ENCODE data around the gene CGRRF1.

Gene CGRRF1

DNA sequence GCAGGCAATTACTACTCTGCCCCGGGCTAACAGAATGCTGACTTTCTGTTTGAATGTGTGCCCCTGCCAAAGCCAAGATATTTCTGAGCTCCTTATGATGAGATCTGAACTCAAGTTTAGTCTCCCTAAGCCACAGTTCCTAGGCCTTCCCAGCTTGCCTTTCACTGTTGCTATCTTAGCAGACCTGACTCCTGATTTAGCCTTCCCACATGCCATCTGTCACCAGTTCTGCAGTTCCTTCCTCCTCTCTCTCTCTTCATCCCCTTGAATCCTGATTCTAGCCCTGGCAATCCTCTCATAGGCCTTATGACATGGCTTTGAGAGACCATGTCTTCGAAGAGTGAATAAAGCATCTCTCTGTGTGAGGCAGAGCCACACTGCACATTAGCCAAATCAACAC, 44.7 kb downstream of the CGRRF1 start:
- POLR2A ChIA-PET, result no interaction called here

GRCh38 chr14:54555651-54556050, 45.9 kb downstream of the CGRRF1 start:
- CTCF ChIA-PET, result interaction anchor here (1.8 to 2.5 kb wide), 4 partner anchors 9 to 251 kb away, joined by 4 to 8 read pairs (median 7); partner anchors contain the start of gene CGRRF1
- POLR2A ChIA-PET, result no interaction called here
- no peak overlapping the region for H3K4me3 ChIP-seq (ENCODE audit: low read depth, low read length)
- no peak for DNase-seq (ENCODE audit: low read depth, low spot score)
- TF ChIP-seq CTCF (IDR thresholded peaks at IDR 0.05; ENCODE audit: insufficient read depth, low read length, missing control alignments), result peak; percentile 17

More for the DNA sequence above, 44.7 kb downstream of the CGRRF1 start:
- no peak for TF ChIP-seq CTCF (IDR thresholded peaks at IDR 0.05; ENCODE audit: insufficient read depth, low read length, missing control alignments)
- CTCF ChIA-PET, result interaction anchor here (1.1 to 2.5 kb wide), 4 partner anchors 10 to 250 kb away, joined by 3 to 7 read pairs (median 6); no protein-coding TSS in a partner anchor
- H3K4me3 ChIP-seq (ENCODE audit: low read depth, low read length), result no peak overlapping the region
- no peak for DNase-seq (ENCODE audit: low read depth, low spot score)

- no peak overlapping the region for H3K4me3 ChIP-seq (ENCODE audit: low read depth, low read length)
- no peak for DNase-seq (ENCODE audit: low read depth, low spot score)
- CTCF ChIA-PET, result interaction anchor here (1.8 to 2.3 kb wide), 3 partner anchors 48 to 250 kb away, joined by 4 to 8 read pairs (median 5); partner anchors contain the start of gene CGRRF1
- POLR2A ChIA-PET, result no interaction called here
- TF ChIP-seq CTCF (IDR thresholded peaks at IDR 0.05; ENCODE audit: insufficient read depth, low read length, missing control alignments), result no peak
These were observed 46.8 kb downstream of the CGRRF1 start for GRCh38 chr14:54556535-54556934.

- ChIA-PET CTCF (interaction anchor here (0.7 to 10.1 kb wide), 10 partner anchors 53 to 243 kb away, joined by 3 to 247 read pairs (median 9); partner anchors contain the start of genes CGRRF1 and GMFB), POLR2A (interaction anchor here (0.5 kb wide), 1 partner anchor 94 kb away, joined by 3 read pairs; no protein-coding TSS in a partner anchor)
- DNase-seq (ENCODE audit: low read depth, low spot score), result no peak
- TF ChIP-seq CTCF (IDR thresholded peaks at IDR 0.05; ENCODE audit: insufficient read depth, low read length, missing control alignments), result no peak
- H3K4me3 ChIP-seq (ENCODE audit: low read depth, low read length), result no peak overlapping the region
These were observed 52.6 kb downstream of the CGRRF1 start for GRCh38 chr14:54562334-54562733.

- DNase-seq (ENCODE audit: low read depth, low spot score), result no peak
- ChIA-PET CTCF (interaction anchor here (0.5 to 10.1 kb wide), 61 partner anchors 10 to 466 kb away, joined by 3 to 247 read pairs (median 5); no protein-coding TSS in a partner anchor), POLR2A (interaction anchor here (0.6 to 4.2 kb wide), 4 partner anchors 209 to 487 kb away, joined by 3 to 67 read pairs (median 5); no protein-coding TSS in a partner anchor)
- peak overlapping the region; percentile 76 for H3K4me3 ChIP-seq (ENCODE audit: low read depth, low read length)
- peak; percentile 50 for TF ChIP-seq CTCF (IDR thresholded peaks at IDR 0.05; ENCODE audit: insufficient read depth, low read length, missing control alignments)
These were observed 54.6 kb downstream of the CGRRF1 start for GRCh38 chr14:54564071-54564867.
